Activated gamma-delta T cell treated with Interleukin-2 at 50 U/mL for 16 hours (primary cell): ENCODE results near the gene ATP6V0D1.
"Not testable (repeated sequence)": the region's sequence is repeated elsewhere in the genome, so short reads cannot be mapped to it uniquely, and the experiment has no call there.

Source experiments
- DNase-seq: peaks from one replicate; pipeline ENCODE4 v3.0.0-alpha.2; 2020

Gene ATP6V0D1

GRCh38 chr16:67425061-67425460, 55.9 kb downstream of the ATP6V0D1 start:
- no peak for DNase-seq

GRCh38 chr16:67424261-67424615, 56.7 kb downstream of the ATP6V0D1 start:
- DNase-seq: no peak

GRCh38 chr16:67423611-67424260, 57.2 kb downstream of the ATP6V0D1 start:
- no peak for DNase-seq

DNA sequence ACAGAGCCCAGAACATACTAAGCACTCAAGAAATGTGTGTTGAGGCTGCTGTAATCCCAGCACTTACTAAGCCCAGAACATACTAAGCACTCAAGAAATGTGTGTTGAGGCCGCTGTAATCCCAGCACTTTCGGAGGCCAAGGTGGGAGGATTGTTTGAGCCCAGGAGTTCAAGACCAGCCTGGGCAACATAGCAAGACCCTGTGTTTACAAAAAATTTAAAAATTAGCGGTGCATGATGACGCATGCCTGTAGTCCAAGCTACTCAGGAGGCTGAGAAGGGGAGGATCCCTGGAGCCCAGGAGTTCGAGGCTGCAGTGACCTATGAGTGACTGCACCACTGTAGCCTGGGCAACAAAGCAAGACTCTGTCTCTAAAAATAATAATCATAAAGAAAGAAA, 57.9 kb downstream of the ATP6V0D1 start:
- no peak for DNase-seq

GRCh38 chr16:67421030-67421429, 59.9 kb downstream of the ATP6V0D1 start:
- no peak for DNase-seq

DNA sequence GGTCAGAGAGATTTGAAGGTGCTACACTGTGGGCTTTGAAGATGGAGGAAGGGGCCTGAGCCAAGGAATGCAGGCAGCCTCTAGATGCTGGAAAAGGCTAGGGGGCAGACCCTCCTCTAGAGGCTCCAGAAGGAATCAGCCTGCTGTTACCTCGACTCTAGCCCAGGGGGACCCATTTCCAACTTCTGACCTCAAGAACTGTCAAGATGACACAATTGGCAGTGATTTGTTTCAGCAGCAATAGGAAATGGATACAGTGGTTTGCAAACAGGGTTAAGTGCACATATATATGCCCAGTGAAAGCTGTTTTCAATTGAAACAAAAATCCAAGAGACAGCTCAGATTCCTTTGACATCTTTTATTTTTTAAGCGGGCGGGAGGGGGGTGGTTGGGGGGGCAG, 61.0 kb downstream of the ATP6V0D1 start:
- no peak for DNase-seq

- no peak for DNase-seq
Measured at GRCh38 chr16:67419502-67419901, 61.5 kb downstream of the ATP6V0D1 start.

- DNase-seq: no peak
Measured at GRCh38 chr16:67417333-67418061, 63.5 kb downstream of the ATP6V0D1 start.

DNA sequence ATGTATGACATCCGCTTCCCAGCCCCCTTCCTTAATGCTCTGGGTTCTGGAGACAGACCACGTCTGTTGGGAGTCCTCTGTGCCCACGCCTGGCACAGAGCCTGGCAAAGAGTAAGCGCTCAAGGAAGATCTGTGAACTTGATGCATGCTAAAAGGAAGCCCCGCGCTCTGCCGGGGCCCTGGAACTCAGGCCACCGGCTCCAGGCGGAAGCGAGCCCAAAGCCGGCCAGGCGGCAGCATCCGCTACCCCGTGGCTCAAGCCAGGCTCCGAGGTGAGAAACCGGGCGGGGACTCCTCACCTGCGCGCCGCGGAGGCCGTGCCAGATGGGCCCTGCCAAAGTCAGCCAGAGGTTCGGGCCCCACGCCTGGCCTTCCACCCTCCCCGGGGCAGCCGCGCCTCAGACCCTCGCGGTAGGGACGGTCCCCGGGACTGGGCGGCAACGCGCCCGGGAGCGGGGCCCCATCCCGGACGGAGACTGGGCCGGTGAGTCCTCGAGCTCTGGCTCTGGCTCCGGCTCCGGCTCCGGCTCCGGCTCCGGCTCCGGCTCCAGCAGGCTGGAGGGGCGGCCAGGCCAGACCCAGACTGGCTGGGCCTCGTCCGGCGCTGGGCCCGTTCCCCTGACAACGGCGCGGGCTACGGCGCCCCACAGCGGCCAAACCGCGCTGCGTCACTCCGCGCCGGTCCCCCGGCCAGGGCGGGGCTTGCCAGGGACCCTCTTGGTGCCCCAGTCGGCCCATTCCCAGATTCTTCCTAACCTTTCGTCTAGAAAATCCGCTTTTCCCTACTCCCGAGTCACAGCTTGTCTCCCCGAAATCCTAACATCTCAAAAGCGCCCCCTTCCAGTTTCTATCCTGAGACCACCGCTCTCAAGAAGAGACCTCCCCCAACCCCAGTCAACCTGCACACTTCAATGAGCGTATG, 64.8 kb downstream of the ATP6V0D1 start, which contains the start of gene ZDHHC1:
TSS of gene ZDHHC1 (minus strand) at position 606 of the 922 bp plus-strand sequence. CDS start 8,702 bp downstream, outside the sequence.
- peak; percentile 32 for DNase-seq

- not testable (repeated sequence) for DNase-seq
Measured at GRCh38 chr16:67415421-67415820, 65.5 kb downstream of the ATP6V0D1 start.

GRCh38 chr16:67413978-67414911, 66.7 kb downstream of the ATP6V0D1 start:
- DNase-seq: no peak

GRCh38 chr16:67412294-67412693, 68.7 kb downstream of the ATP6V0D1 start:
- DNase-seq: no peak

GRCh38 chr16:67411339-67411738, 69.6 kb downstream of the ATP6V0D1 start:
- DNase-seq: no peak

DNA sequence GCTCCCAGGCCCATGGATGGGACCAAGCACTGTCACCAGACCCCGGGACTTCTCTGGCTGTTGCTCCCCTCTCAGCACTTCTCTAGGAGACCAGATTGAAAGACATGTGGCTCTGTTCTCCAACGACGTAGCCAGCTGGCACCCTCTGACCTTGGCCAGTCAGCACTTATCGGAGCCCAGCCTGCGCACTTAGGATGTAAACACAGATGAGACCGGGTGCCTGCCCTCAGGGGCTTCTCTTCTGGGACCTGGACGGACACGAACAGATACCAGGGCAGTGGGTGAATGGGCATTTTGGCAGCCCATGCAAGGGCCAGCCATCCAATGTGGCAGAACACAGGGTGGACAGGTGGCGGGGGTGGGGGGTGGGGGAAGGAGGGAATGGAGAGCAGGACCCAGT, 71.3 kb downstream of the ATP6V0D1 start:
- DNase-seq: no peak

- no peak for DNase-seq
Measured at GRCh38 chr16:67407788-67408452, 73.0 kb downstream of the ATP6V0D1 start.

GRCh38 chr16:67407176-67407787, 73.7 kb downstream of the ATP6V0D1 start:
- no peak for DNase-seq

- no peak for DNase-seq
Measured at GRCh38 chr16:67406111-67406971, 74.6 kb downstream of the ATP6V0D1 start.

GRCh38 chr16:67405336-67405735, 75.6 kb downstream of the ATP6V0D1 start:
- no peak for DNase-seq

GRCh38 chr16:67404740-67405226, 76.2 kb downstream of the ATP6V0D1 start:
- DNase-seq: no peak

GRCh38 chr16:67403976-67404555, 76.9 kb downstream of the ATP6V0D1 start:
- DNase-seq: no peak
